Ishikawa (cell line): ENCODE results near the gene CEP63.

Experiments
- EGR1 ChIP-seq: IDR thresholded peaks from 2 replicates; pipeline ENCODE4 v1.6.1; 2012
- EP300 ChIP-seq: IDR thresholded peaks from 2 replicates; pipeline ENCODE4 v1.6.1; 2012; ENCODE audit warnings: borderline replicate concordance
- TCF12 ChIP-seq: IDR thresholded peaks from 2 replicates; pipeline ENCODE4 v1.6.1; 2012; ENCODE audit warnings: low read depth

DNA sequence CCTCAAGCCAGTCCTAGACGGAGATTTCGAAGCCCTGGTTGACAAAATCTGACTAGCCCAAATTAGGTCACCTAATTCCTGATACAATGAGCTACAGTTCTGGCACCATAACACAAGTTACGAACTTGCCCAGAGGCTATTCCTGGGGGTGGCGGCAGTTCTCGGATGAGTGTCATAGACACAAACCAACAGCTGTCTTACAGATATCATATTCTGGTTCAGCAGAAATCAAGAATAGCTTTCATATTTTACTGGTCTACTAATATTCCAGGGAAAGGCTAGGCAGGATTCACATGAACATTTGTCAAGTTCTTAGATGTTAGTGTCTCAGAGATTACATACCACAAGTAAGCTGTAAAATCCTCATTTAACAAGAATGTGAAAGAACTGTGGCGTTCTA, 8.9 kb upstream of the CEP63 start:
- TF ChIP-seq TCF12: no peak
- TF ChIP-seq EGR1: no peak
- no peak for TF ChIP-seq EP300
